Epithelial cell of esophagus (primary cell): ENCODE data around the gene STRIP2.

ENCODE experiments used
- DNase-seq: peaks from one replicate; pipeline ENCODE4 v3.0.0; 2010; ENCODE audit warnings: low read depth
- H3K4me3 ChIP-seq: 2 replicates; pipeline ENCODE4 v1.5.1; 2011; ENCODE audit warnings: mild to moderate bottlenecking, low read length, control low read depth
- CTCF ChIP-seq: IDR thresholded peaks from 2 replicates; pipeline ENCODE4 v1.5.1; 2011; ENCODE audit warnings: low read depth, mild to moderate bottlenecking, low read length, control low read depth, inconsistent platforms; ENCODE audit not compliant: insufficient read depth; ENCODE audit errors: missing control alignments

The STRIP2 gene

GRCh38 chr7:129494041-129494440 is 59.8 kb downstream of the STRIP2 start:
- DNase-seq: peak; percentile 91
- TF ChIP-seq CTCF: no peak
- no peak overlapping the region for H3K4me3 ChIP-seq

DNA sequence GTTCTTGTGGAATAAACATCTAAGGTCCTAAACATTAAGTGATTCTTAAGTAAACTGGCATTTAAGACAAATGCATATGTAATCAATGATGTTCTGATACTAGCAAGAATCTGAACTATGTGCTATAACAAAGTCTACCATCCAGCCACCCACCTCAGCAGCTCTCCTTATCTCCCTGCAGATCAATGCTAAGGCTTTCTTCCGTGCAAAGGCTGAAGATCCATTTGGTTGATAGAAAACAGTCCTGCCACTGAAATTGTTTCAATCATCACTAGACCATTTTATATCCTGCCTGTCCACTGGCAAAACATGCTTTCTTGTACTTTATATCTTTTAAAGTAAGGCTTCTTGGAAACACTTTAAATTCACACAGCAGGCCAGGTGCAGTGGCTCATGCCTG is 61.8 kb downstream of the STRIP2 start:
- DNase-seq: no peak
- no peak overlapping the region for H3K4me3 ChIP-seq
- TF ChIP-seq CTCF: no peak

GRCh38 chr7:129496653-129497052 is 62.4 kb downstream of the STRIP2 start:
- TF ChIP-seq CTCF: no peak
- no peak for DNase-seq
- no peak overlapping the region for H3K4me3 ChIP-seq

DNA sequence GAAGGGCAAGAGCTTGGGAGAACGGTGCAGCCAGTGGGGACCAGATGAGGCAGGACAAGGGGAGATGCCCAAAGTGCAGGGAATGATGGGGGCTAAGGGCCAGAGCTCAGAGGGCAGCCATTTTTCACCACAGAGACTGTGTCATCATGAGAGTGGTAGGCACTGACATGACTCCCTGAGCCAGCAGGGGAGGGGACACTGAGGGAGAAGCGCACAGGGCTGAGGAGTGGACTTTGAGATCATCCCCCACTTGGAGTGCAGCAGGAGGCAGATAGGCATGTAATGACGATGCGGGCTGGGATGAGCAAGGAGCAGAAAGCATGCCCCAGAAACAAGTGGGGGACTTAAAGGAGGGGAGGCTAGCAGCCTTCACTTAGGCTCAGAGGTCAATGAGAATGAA is 62.9 kb downstream of the STRIP2 start:
- DNase-seq: no peak
- TF ChIP-seq CTCF: no peak
- H3K4me3 ChIP-seq: no peak overlapping the region

GRCh38 chr7:129498021-129498420 is 63.8 kb downstream of the STRIP2 start:
- H3K4me3 ChIP-seq: no peak overlapping the region
- TF ChIP-seq CTCF: no peak
- no peak for DNase-seq

- no peak for DNase-seq
- no peak overlapping the region for H3K4me3 ChIP-seq
- TF ChIP-seq CTCF: no peak
Measured at GRCh38 chr7:129499999-129500398, 65.8 kb downstream of the STRIP2 start.

DNA sequence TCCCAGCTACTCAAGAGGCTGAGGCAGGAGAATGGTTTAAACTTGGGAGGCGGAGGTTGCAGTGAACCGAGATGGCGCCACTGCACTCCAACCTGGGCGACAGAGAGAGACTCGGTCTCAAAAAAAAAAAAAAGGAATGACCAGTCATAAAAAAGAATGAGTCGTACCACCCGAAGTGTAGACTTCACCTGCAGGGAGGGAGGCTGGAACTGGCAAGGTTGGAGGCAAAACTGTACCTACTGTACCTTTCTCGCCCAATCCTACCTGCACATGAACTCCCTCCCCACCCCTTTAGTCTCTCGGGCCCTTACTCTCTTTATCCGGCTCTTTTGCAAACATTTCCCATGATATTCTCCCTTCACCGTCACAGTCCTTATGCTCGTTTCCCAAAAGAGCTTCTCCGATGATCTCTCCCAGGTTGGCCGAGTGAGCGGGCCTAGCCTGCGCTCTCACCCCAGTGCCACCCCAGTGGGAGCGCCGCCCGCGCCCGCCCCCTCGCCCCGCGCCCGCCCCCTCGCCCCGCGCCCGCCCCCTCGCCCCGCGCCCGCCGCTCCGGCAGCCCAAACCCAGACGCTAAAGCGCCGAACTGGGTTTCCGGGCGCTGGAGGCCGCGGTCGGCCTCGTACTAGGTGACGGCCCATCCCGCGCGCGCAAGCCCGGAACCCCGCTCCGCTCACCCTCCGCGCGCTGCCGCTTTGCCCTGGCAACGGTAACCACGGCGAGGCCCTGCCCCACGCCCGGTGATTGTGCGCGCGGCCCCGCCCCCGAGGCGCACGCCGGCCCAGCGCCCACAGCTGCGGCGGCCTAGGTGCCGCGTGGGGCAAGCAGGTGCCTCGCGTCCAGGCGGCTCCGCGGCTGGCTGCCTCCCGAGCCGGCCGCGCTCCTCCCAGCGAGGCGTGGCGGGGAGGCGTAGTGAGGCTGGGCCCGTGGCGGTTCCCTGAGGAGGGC is 67.8 kb downstream of the STRIP2 start, which contains the start of gene SMKR1:
Gene SMKR1, plus strand, starts transcription at position 772 of the 948 bp plus-strand sequence. CDS start 294 bp downstream, outside the sequence.
- H3K4me3 ChIP-seq: peak within 1 kb of the TSS; percentile 37
- no peak for TF ChIP-seq CTCF

More for the DNA sequence above, 67.8 kb downstream of the STRIP2 start, which contains the start of gene SMKR1:
- peak; percentile 74 for DNase-seq
